HG03457 (cell line): Measurements from ENCODE around the gene CCDC86.

Experiments used
- ATAC-seq: cut with Tn5 transposase; IDR thresholded peaks from one replicate; pipeline ENCODE4 v1.9.1; 2021; ENCODE audit warnings: moderate number of reproducible peaks; ENCODE audit not compliant: unreplicated experiment

CCDC86 gene

GRCh38 chr11:60887556-60887955, 45.6 kb downstream of the CCDC86 start:
- no peak for ATAC-seq

GRCh38 chr11:60889869-60890311, 48.0 kb downstream of the CCDC86 start:
- ATAC-seq: no peak

DNA sequence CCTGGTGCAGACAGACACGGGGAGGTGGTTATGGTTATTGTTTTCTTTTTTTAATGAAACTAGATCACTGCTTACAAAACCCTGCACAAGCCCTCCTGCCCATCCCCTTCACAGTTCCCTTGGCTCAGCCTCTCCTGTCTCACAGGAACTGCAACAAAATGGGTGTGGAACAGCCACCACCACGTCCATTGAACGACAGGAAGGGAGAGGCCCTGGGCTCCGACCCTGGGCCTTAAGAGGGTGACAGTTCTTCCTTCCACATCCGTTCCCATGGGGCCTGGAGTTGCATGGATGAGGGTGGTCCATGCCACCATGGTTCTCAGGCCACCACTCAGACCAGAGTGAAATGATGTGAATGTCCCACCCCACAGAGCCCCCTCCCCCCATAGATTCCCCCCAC, 48.8 kb downstream of the CCDC86 start:
- ATAC-seq: no peak

DNA sequence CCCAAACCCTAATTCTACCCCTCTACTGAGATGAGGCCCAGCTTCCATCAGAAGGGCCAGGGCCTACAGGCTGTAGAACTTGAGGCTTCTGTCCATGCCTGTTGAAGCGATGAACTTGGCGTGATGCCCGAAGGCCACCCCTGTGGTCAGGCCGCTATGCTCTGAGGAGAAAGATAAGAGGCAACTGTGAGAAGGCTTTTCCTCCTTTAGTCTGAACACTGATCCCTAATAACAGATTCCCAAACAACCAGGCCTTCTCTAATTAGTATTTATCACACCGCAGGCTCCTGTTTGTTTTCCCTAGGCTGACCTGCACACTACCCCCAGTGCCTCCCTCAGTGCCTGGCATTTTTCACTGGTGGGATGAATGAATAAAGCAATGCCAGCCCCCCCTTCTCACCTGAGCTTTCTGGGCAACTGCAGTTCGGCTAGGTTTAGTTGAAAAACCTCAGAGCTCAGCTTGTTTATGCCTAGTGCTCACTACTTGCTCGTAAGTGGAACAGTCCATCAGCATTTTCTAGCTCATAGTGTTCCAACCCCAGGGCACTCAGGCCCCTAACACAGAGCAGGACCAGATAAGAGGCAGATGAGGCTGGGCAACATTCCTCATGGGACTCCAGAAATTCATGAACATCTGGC, 49.3 kb downstream of the CCDC86 start:
- ATAC-seq: no peak

- no peak for ATAC-seq
Measured at GRCh38 chr11:60895687-60896086, 53.8 kb downstream of the CCDC86 start.

DNA sequence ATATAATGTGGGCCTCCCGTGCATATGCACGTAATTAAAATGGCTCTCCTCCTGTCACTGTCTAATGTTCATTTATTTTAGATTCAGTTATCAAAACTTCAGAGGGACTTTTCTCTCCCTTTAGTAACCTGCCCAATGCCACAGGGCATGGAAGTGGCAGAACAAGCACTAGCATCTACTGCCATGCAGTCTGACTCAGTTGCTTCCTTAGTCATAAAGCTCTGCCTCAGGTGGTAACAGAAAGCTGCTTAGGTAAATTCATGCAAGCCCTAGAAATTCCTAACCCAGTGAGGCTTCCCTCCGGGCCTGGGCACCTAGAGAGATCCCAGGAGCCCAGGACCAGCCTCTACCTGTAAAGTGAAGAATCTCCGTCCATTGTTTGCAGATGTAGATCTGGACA, 55.6 kb downstream of the CCDC86 start:
- ATAC-seq: no peak

DNA sequence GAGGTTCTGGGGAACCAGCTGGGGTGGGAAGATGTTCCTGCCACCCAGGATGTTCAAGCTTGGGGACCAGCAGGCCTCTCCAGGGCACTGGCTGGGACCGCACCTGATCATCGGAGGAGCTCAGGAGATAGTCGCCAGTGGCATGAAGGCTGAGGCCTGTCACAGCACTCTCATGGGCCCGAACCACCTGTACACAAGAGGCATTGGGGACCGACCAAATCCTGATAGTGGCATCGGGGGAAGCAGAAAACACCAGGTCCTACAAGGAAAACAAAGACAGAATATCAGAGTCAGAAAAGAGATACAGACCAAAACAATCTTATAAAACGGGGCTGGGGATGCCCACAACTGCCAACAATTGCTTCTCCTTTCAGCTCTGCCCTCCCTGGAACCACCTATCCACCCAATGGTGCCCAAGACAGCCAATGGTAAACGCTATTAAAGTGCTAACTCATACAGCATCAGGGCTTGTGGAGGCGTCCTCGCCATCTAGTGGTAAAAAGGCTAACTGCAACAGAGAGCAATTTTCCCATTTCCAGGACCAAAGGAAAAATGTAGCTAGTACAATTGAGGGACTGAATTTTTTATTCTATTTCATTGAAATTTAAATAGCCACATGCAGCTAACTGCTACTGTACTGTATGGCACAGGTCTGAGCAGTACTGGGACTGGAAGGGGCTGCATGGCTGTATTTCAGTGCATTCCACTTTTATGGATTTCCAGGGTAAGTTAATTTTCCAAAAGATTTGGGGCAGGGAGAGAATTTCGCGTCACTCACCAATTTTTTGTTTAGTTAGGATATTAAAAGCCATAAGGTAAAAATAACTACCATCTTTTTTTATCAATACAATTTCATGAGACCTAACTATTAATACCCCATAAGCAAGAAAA, 57.4 kb downstream of the CCDC86 start:
- ATAC-seq: no peak

- no peak for ATAC-seq
Measured at GRCh38 chr11:60899977-60900376, 58.1 kb downstream of the CCDC86 start.
